Neural crest cell (in vitro differentiated cells): Measurements from ENCODE around the gene ENDOG. TPM values are rescaled to one million over a fixed set of nuclear protein-coding genes. Genes with fewer than 3 reads are reported as not detected.

Experiments
- total RNA-seq: library from RNA; stranded (reverse); gene quantifications from 2 replicates; pipeline ENCODE4 v1.2.1, GENCODE V29; 2021

ENDOG gene
- total RNA-seq, 1 donor from 2014 or later, result 21.9 TPM

Other genes with a start within 250 kb of the ENDOG start
- 120 and 128 TPM in 2 replicates for gene DYNC2I2, start 161.7 kb upstream of the ENDOG start, total RNA-seq
- 891 and 930 TPM in 2 replicates for gene SET, start 129.3 kb upstream of the ENDOG start, total RNA-seq
- gene PKN3, start 116.0 kb upstream of the ENDOG start, total RNA-seq, result 28.0 and 30.0 TPM in 2 replicates
- gene ZDHHC12, start 94.4 kb upstream of the ENDOG start, total RNA-seq, result 15.1 and 15.7 TPM in 2 replicates
- gene ZER1, start 46.6 kb upstream of the ENDOG start, total RNA-seq, result 19.1 and 19.3 TPM in 2 replicates
- gene TBC1D13, start 31.2 kb upstream of the ENDOG start, total RNA-seq, result 28.9 and 32.3 TPM in 2 replicates
- gene SPOUT1, start 11.3 kb downstream of the ENDOG start, total RNA-seq, result 66.7 and 66.8 TPM in 2 replicates
- 17.7 and 17.9 TPM in 2 replicates for gene KYAT1, start 63.5 kb downstream of the ENDOG start, total RNA-seq
- gene LRRC8A, start 63.6 kb downstream of the ENDOG start, total RNA-seq, result 48.5 and 49.7 TPM in 2 replicates
- gene PHYHD1, start 102.5 kb downstream of the ENDOG start, total RNA-seq, result 3.9 and 5.0 TPM in 2 replicates
- 20.7 and 21.1 TPM in 2 replicates for gene DOLK, start 129.1 kb downstream of the ENDOG start, total RNA-seq
- 128 TPM in 2 replicates for gene NUP188, start 129.2 kb downstream of the ENDOG start, total RNA-seq
- gene SH3GLB2, start 209.8 kb downstream of the ENDOG start, total RNA-seq, result 71.7 and 76.1 TPM in 2 replicates
- 34.4 and 38.3 TPM in 2 replicates for gene MIGA2, start 218.1 kb downstream of the ENDOG start, total RNA-seq